HG03520 (cell line): ENCODE results near the gene NDUFA13.

Source experiments
- ATAC-seq: cut with Tn5 transposase; IDR thresholded peaks from one replicate; pipeline ENCODE4 v1.9.1; 2021; ENCODE audit warnings: mild to moderate bottlenecking, moderate library complexity; ENCODE audit not compliant: unreplicated experiment

The NDUFA13 gene

GRCh38 chr19:19531951-19532805 is 16.2 kb downstream of the NDUFA13 start:
- no peak for ATAC-seq

- ATAC-seq, result no peak
Observed at GRCh38 chr19:19532806-19533701, 17.0 kb downstream of the NDUFA13 start.

- ATAC-seq, result no peak
Observed at GRCh38 chr19:19533841-19534240, 17.8 kb downstream of the NDUFA13 start.

- ATAC-seq, result no peak
Observed at GRCh38 chr19:19534556-19535265, 18.7 kb downstream of the NDUFA13 start.

- no peak for ATAC-seq
Observed at GRCh38 chr19:19535311-19536191, 19.5 kb downstream of the NDUFA13 start.

GRCh38 chr19:19537075-19538048 is 21.3 kb downstream of the NDUFA13 start:
- ATAC-seq, result no peak

- no peak for ATAC-seq
Observed at GRCh38 chr19:19538061-19538784, 22.2 kb downstream of the NDUFA13 start, which contains the start of gene CILP2. Gene CILP2 (plus strand): TSS chr19:19538265. CDS start chr19:19538350, 85 bp downstream.

GRCh38 chr19:19538785-19539166 is 22.8 kb downstream of the NDUFA13 start:
- ATAC-seq, result no peak

- ATAC-seq, result no peak
Observed at GRCh38 chr19:19539698-19540063, 23.7 kb downstream of the NDUFA13 start.

- no peak for ATAC-seq
Observed at GRCh38 chr19:19540064-19540714, 24.2 kb downstream of the NDUFA13 start.

GRCh38 chr19:19540715-19541515 is 24.9 kb downstream of the NDUFA13 start:
- no peak for ATAC-seq

- no peak for ATAC-seq
Observed at GRCh38 chr19:19541616-19542015, 25.6 kb downstream of the NDUFA13 start.

GRCh38 chr19:19542507-19542906 is 26.5 kb downstream of the NDUFA13 start:
- ATAC-seq, result no peak

GRCh38 chr19:19543101-19543500 is 27.1 kb downstream of the NDUFA13 start:
- ATAC-seq, result no peak

GRCh38 chr19:19543640-19544039 is 27.6 kb downstream of the NDUFA13 start:
- ATAC-seq, result no peak

- no peak for ATAC-seq
Observed at GRCh38 chr19:19544257-19544953, 28.4 kb downstream of the NDUFA13 start.
